ENCODE data around the gene PAQR4.

Gene PAQR4

GRCh38 chr16:2981177-2981898, 12.2 kb downstream of the PAQR4 start:
- DNase-seq = no peak

DNA sequence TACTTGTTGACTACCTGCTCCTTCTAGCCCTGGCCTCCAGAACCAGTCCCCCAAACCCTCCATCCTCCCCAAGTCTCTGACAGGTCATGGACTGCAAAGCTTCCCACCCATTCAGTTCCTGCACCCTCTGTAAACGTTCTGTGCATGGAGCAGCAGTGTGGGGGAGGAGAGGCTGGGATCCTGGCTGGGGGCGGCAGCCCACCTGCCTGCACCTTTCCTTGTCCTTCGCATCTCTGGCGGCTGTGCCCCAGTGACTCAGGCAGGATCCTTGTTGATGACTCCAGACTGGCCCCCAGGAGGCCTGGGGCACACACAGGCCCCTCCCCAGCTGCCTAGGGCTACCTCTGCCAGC, 12.7 kb downstream of the PAQR4 start:
- DNase-seq = no peak

DNA sequence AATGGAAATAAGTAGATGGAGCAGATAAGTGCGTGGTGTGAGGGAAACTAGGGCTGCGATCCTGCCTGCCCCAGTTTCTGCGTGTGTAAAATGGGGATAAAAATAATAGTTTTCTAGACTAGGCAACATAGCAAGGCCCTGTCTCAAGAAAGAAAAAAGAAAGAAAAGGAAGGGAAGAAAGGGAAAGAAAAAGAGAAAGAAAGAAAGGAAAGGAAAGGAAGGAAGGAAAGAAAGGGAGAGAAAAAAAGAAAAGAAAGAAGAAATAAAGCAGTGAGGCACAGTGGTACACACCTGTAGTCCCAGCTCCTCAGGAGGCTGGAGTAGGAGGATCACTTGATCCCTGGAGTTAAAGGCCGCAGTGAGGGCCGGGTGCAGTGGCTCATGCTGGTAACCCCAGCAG, 13.3 kb downstream of the PAQR4 start:
- DNase-seq = no peak

DNA sequence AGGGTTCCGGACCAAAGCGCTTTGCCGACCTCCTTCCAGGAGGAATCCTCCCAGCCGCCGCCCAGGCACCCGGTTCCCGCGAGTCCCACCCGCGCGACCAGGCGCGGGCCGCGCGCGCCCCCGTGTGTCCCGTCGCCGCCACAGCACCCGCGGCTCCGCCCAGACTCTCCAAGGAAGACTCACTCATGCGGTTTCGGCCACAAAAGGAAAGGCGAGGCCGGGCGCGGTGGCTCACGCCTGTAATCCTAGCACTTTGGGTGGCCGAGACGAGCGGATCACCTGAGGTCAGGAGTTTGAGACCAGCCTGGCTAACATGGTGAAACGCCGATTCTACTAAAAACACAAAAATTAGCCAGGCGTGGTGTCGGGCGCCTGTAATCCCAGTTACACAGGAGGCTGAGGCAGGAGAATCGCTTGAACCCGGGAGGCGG, 14.6 kb downstream of the PAQR4 start:
- DNase-seq = peak; percentile 38 to 55 (median 45)

- DNase-seq = no peak
Observed at GRCh38 chr16:2985462-2985861, 16.3 kb downstream of the PAQR4 start.

DNA sequence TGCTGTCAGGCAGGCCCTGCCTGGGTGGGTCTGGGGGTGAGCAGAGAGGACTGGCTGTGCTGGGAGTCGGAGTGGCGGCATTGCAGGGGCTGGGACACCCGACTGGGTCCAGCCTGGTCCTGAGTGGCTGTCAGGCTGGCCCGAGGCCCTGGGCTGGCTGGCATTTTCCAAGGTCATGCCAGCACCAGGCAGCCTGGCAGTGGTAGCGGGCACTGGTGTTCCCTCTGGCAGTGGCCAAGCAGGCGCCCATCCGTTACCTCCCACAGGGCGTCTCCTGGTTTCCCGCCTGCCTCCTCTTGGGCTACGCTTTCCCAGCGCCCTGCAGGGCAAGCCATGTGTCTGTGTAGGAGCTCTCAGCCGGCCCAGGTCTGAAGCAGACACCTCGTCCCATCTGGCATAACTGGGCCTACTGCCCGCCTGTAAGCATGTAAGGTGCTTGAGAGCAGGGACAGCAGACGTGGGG, 16.8 kb downstream of the PAQR4 start:
- DNase-seq = no peak

GRCh38 chr16:2986623-2987188, 17.6 kb downstream of the PAQR4 start:
- DNase-seq = no peak

- DNase-seq = no peak
Observed at GRCh38 chr16:2987286-2987685, 18.1 kb downstream of the PAQR4 start.

- DNase-seq = no peak
Observed at GRCh38 chr16:2987833-2988232, 18.7 kb downstream of the PAQR4 start.

DNA sequence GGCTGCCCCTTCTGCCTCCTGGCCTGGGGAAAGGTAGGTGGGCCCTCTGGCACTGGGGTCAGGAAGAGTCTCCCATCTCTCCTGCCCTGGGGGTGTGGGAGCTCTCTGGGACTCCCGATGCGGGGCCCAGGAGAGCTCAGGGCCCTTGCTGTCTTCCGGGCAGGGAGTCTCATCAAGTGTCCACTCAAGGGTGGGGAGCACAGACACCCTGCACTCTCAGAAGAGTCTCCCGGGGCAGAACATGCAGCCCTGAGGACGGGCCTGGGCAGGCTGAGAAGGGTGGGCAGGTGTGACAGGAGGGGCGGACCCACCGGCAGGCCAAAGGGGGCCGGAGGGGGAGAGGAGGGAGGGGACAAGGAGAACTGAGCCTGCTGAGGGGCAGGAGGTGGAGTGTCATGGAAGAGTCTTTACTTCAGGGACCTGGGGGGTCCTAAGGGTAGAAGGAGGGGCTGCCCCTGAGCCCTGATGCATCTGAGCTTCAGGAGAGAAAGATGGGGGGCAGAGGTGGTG, 19.5 kb downstream of the PAQR4 start:
- no peak for DNase-seq

DNA sequence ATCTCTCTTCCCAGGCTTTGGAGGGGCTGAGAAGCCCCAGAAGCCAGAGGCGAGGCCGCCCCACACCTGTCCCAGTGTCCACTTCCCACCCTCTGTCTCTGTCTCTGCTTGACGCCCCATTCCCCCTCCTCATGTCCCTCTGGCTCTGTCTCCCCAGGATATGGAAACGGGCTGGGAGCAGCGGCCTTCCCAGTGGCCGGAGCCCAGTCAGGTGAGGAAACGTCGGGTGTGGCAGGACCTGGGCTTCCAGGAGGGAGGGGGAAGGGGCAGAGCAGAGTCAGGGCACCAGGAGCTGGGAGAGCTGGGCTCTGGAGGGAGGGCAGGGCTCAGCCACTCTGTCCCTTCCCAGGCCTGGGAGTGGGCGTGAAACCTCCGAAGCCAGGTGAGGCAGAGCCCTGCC, 21.7 kb downstream of the PAQR4 start:
- no peak for DNase-seq

GRCh38 chr16:2991566-2992261, 22.6 kb downstream of the PAQR4 start:
- no peak for DNase-seq

GRCh38 chr16:2992383-2993081, 23.4 kb downstream of the PAQR4 start:
- no peak for DNase-seq

GRCh38 chr16:2996298-2996697, 27.1 kb downstream of the PAQR4 start:
- DNase-seq = no peak

DNA sequence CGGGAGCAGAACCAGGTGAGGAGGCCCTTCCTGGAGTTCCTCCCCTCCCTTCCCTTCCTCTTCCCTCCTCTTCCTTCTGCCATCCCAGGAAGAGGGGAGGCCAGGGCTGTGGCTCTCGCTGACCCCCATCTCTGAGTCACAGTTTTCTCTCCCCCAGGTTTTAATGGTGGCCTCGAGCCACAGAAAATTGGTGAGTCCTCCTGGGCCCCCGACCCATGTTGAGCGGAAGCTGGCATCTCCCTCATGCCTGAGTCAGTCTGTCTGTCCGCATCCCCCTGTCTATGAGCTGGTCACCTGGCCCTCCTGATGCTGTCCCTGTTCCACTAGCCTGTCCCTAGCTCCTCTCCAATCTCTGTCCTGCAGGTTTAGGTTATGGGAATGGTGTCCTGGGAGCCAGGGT, 30.8 kb downstream of the PAQR4 start:
- DNase-seq = no peak

GRCh38 chr16:3000540-3000939, 31.4 kb downstream of the PAQR4 start:
- no peak for DNase-seq

DNA sequence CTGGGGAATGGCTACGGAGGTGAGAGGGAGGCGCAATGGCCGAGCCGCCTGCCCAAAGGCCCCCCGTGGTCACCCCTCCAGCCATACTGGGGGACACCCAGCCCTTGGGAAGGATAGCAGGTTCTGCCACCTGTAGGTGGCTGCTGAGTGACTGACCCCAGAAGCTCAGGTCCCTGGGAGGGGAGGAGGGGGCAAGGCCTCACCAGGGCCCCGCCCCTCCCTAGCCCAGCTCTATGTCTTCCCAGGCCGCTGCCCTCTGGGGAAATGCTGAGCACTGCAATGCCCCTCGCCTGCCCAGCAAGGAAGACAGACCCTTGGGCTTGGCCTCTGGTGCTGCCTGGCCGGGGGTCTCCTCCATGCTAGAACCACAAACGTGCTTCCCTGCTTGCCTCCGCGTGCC, 32.2 kb downstream of the PAQR4 start:
- no peak for DNase-seq

GRCh38 chr16:3003582-3004270, 34.6 kb downstream of the PAQR4 start:
- peak; percentile 87 to 94 (median 90) for DNase-seq

DNA sequence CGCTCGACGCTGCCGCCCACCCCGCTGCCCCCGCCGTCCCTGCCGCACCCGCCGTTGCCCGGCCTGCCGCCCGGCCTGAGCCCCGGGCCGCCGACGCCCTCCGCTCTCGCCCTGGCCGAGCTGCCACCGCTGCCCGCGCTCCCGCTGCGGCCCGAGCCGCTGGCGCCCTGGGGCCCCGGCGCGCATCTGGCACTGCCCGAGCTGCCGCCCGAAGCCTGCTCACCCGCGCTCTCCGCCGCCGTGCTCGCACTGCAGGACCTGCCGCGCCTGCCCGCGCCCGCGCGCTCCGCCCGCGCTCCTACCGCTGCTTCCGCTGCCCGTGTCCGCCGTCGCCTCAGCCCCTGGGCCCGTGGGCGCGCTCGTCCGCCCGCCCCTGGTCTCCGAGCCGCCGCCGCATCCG, 35.2 kb downstream of the PAQR4 start:
- peak in 1 of 4 experiments; percentile 12 for DNase-seq

DNA sequence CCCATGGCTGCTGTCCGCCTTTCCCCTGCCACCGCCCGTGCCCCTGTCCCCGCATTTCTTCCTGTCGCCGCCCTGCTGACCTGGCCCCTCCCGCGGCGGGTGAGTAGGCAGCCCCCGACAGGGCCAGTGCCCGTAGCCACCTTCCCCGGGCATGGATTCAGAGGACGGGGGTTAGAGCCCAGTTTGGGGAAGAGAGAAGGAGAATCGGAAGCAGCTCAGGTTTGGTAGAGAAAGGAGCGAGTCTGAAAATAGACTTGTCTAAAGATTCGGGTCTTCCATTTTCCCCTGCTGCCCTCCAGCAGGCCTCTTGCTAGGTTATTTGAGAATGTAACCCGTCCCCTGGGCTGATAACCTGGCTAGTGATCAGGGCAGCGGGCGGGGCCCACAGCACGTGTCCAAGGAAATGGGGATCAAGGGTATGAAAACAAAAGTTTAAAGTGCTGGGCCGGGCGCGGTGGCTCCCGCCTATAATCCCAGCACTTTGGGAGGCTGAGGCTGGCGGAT, 35.7 kb downstream of the PAQR4 start:
- no peak for DNase-seq

- no peak for DNase-seq
Observed at GRCh38 chr16:3007059-3007956, 38.2 kb downstream of the PAQR4 start.

All from activated naive CD4-positive, alpha-beta T cell (primary cell).